GM18858 (cell line): ENCODE measurements around the gene MNDA.

Experiments used
- ATAC-seq: cut with Tn5 transposase; IDR thresholded peaks from one replicate; pipeline ENCODE4 v1.9.1; 2021; ENCODE audit not compliant: unreplicated experiment

MNDA gene

GRCh38 chr1:158830904-158831507 is at the start of gene MNDA:
MNDA (plus strand) TSS chr1:158831351; CDS start chr1:158842154, 10,803 bp downstream.
- ATAC-seq = peak; percentile 90

- ATAC-seq = no peak
These were observed 37.5 kb upstream of the MNDA start for GRCh38 chr1:158793604-158794003.

GRCh38 chr1:158794247-158794646 is 36.9 kb upstream of the MNDA start:
- ATAC-seq = no peak

GRCh38 chr1:158798531-158798930 is 32.6 kb upstream of the MNDA start:
- ATAC-seq = no peak

- ATAC-seq = no peak
These were observed 31.5 kb upstream of the MNDA start for GRCh38 chr1:158799689-158800088.

GRCh38 chr1:158800526-158800925 is 30.6 kb upstream of the MNDA start:
- ATAC-seq = no peak

- no peak for ATAC-seq
These were observed 29.8 kb upstream of the MNDA start for GRCh38 chr1:158801396-158801795.

- no peak for ATAC-seq
These were observed 27.5 kb upstream of the MNDA start for GRCh38 chr1:158803678-158804077.

- no peak for ATAC-seq
These were observed 24.1 kb upstream of the MNDA start for GRCh38 chr1:158806916-158807536.

GRCh38 chr1:158809256-158809655 is 21.9 kb upstream of the MNDA start:
- no peak for ATAC-seq

- ATAC-seq = no peak
These were observed 21.3 kb upstream of the MNDA start for GRCh38 chr1:158809862-158810261.

GRCh38 chr1:158810311-158810710 is 20.8 kb upstream of the MNDA start:
- ATAC-seq = no peak

GRCh38 chr1:158812336-158812735 is 18.8 kb upstream of the MNDA start:
- no peak for ATAC-seq

GRCh38 chr1:158813164-158813563 is 18.0 kb upstream of the MNDA start:
- no peak for ATAC-seq

GRCh38 chr1:158814970-158815369 is 16.2 kb upstream of the MNDA start:
- ATAC-seq = no peak

GRCh38 chr1:158818560-158818959 is 12.6 kb upstream of the MNDA start:
- no peak for ATAC-seq

- ATAC-seq = peak; percentile 5
These were observed 12.1 kb upstream of the MNDA start for GRCh38 chr1:158818975-158819431.

GRCh38 chr1:158819461-158820443 is 11.4 kb upstream of the MNDA start:
- ATAC-seq = peak; percentile 95

GRCh38 chr1:158821723-158822122 is 9.4 kb upstream of the MNDA start:
- ATAC-seq = no peak

GRCh38 chr1:158830074-158830677 is 975 bp upstream of the MNDA start:
- ATAC-seq = peak; percentile 61

GRCh38 chr1:158833264-158833663 is 2.1 kb downstream of the MNDA start:
- no peak for ATAC-seq
